ENCODE data around the gene NCKAP5. TPM values are rescaled to one million over a fixed set of nuclear protein-coding genes. Genes with fewer than 3 reads are reported as not detected.

The NCKAP5 gene
- total and polyA plus RNA-seq, 2 experiments from 2014 or later = 2.2 to 5.5 TPM

GRCh38 chr2:133557614-133558013 is 10.6 kb downstream of the NCKAP5 start:
- H3K79me2 ChIP-seq = no peaks in the 10 kb centered on the region
- no peak overlapping the region for H2AFZ ChIP-seq
- 83% methylated on average over 3 of the region's 3 CpGs for WGBS (ENCODE audit: low lambda C conversion rate, missing lambda C conversion rate)
- TF ChIP-seq EZH2 (IDR thresholded peaks at IDR 0.05; ENCODE audit: borderline replicate concordance) (no peak), EZH2phosphoT487 (IDR thresholded peaks at IDR 0.05; ENCODE audit: low read depth, severe bottlenecking, unreplicated experiment) (no peak), CTCF (IDR thresholded peaks at IDR 0.05; ENCODE audit: poor library complexity) (no peak)
- no peaks in the 10 kb centered on the region for H3K36me3 ChIP-seq (replicated peaks; ENCODE audit: insufficient read depth, low read depth)
- H3K4me2 ChIP-seq = no peak overlapping the region
- H3K27me3 ChIP-seq = no peaks in the 10 kb centered on the region
- H3K9me2 ChIP-seq (replicated peaks; ENCODE audit: insufficient read depth) = no peaks in the 10 kb centered on the region
- no peak for DNase-seq (ENCODE audit: low spot score)
- no peaks in the 10 kb centered on the region for H3K9me3 ChIP-seq (ENCODE audit: low read depth)
- no peak overlapping the region for H3K4me3 ChIP-seq
- no peaks in the 10 kb centered on the region for H4K20me1 ChIP-seq (ENCODE audit: insufficient read depth, poor library complexity, severe bottlenecking)
- no peak overlapping the region for H3K27ac ChIP-seq
- no peaks in the 10 kb centered on the region for H3K4me1 ChIP-seq (ENCODE audit: insufficient read depth)

- Histone ChIP-seq H3K9me2 (replicated peaks; ENCODE audit: insufficient read depth) (no peaks in the 10 kb centered on the region), H3K9me3 (ENCODE audit: low read depth) (no peaks in the 10 kb centered on the region), H3K27ac (no peak overlapping the region), H3K4me3 (no peak overlapping the region), H3K4me1 (ENCODE audit: insufficient read depth) (no peaks in the 10 kb centered on the region), H3K4me2 (no peak overlapping the region), H2AFZ (no peak overlapping the region), H4K20me1 (ENCODE audit: insufficient read depth, poor library complexity, severe bottlenecking) (no peaks in the 10 kb centered on the region), H3K36me3 (replicated peaks; ENCODE audit: insufficient read depth, low read depth) (no peaks in the 10 kb centered on the region), H3K79me2 (no peaks in the 10 kb centered on the region), H3K27me3 (no peaks in the 10 kb centered on the region)
- TF ChIP-seq EZH2phosphoT487 (IDR thresholded peaks at IDR 0.05; ENCODE audit: low read depth, severe bottlenecking, unreplicated experiment) (no peak), EZH2 (IDR thresholded peaks at IDR 0.05; ENCODE audit: borderline replicate concordance) (no peak), CTCF (IDR thresholded peaks at IDR 0.05; ENCODE audit: poor library complexity) (no peak)
- DNase-seq (ENCODE audit: low spot score) = no peak
- WGBS (ENCODE audit: low lambda C conversion rate, missing lambda C conversion rate) = 94% methylated on average over 2 of the region's 2 CpGs
These were observed 14.3 kb downstream of the NCKAP5 start for GRCh38 chr2:133553838-133554408.

- Histone ChIP-seq H3K36me3 (replicated peaks; ENCODE audit: insufficient read depth, low read depth) (no peaks in the 10 kb centered on the region), H4K20me1 (ENCODE audit: insufficient read depth, poor library complexity, severe bottlenecking) (no peaks in the 10 kb centered on the region)
These were observed 15.0 kb downstream of the NCKAP5 start for GRCh38 chr2:133553251-133553650.

More at GRCh38 chr2:133553251-133553650, 15.0 kb downstream of the NCKAP5 start:
- Histone ChIP-seq H3K4me3 (no peak overlapping the region), H3K4me2 (no peak overlapping the region), H3K27ac (no peak overlapping the region), H3K9me2 (replicated peaks; ENCODE audit: insufficient read depth) (no peaks in the 10 kb centered on the region), H3K79me2 (no peaks in the 10 kb centered on the region), H3K4me1 (ENCODE audit: insufficient read depth) (no peaks in the 10 kb centered on the region), H3K9me3 (ENCODE audit: low read depth) (no peaks in the 10 kb centered on the region), H2AFZ (no peak overlapping the region), H3K27me3 (no peaks in the 10 kb centered on the region)
- DNase-seq (ENCODE audit: low spot score) = no peak
- no peak for TF ChIP-seq EZH2 (IDR thresholded peaks at IDR 0.05; ENCODE audit: borderline replicate concordance)
- no peak for TF ChIP-seq EZH2phosphoT487 (IDR thresholded peaks at IDR 0.05; ENCODE audit: low read depth, severe bottlenecking, unreplicated experiment)
- TF ChIP-seq CTCF (IDR thresholded peaks at IDR 0.05; ENCODE audit: poor library complexity) = no peak
- WGBS (ENCODE audit: low lambda C conversion rate, missing lambda C conversion rate) = 94% methylated on average over 4 of the region's 4 CpGs
